SK-MEL-5 (cell line): ENCODE measurements around the gene PGLYRP1. TPM values are rescaled to one million over a fixed set of nuclear protein-coding genes. Genes with fewer than 3 reads are reported as not detected.

ENCODE experiments used
- DNase-seq: peaks from one replicate; pipeline ENCODE4 v3.0.0-alpha.2; 2016; ENCODE audit warnings: low read depth, low spot score
- in situ Hi-C: cut with HindIII; loops from 2 replicates; pipeline ENCODE4 v1.10.0; 2016; ENCODE audit warnings: low sequenced_read_pairs, high pct_unique_total_duplicates, low pct_unique_long_range_greater_than_20kb
- polyA plus RNA-seq, 2 experiments: library from polyadenylated mRNA; depleted of rRNA; stranded (reverse); fragments of >200 nt; gene quantifications; 2 replicates each; pipeline ENCODE4 v1.2.3, GENCODE V29; 2015
- total RNA-seq: library from RNA; depleted of rRNA; stranded (reverse); fragments of >200 nt; shearing (Covaris generic); gene quantifications from 2 replicates; pipeline ENCODE4 v1.2.3, GENCODE V29; 2014; rRNA removed

PGLYRP1 gene, protein sequence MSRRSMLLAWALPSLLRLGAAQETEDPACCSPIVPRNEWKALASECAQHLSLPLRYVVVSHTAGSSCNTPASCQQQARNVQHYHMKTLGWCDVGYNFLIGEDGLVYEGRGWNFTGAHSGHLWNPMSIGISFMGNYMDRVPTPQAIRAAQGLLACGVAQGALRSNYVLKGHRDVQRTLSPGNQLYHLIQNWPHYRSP
- not detected in 2 replicates for total RNA-seq
- not detected in 2 replicates for polyA plus RNA-seq (2015; cell fraction: cytosol; rRNA removed)
- not detected in 2 replicates for polyA plus RNA-seq (2015; cell fraction: nucleus; rRNA removed)

DNA sequence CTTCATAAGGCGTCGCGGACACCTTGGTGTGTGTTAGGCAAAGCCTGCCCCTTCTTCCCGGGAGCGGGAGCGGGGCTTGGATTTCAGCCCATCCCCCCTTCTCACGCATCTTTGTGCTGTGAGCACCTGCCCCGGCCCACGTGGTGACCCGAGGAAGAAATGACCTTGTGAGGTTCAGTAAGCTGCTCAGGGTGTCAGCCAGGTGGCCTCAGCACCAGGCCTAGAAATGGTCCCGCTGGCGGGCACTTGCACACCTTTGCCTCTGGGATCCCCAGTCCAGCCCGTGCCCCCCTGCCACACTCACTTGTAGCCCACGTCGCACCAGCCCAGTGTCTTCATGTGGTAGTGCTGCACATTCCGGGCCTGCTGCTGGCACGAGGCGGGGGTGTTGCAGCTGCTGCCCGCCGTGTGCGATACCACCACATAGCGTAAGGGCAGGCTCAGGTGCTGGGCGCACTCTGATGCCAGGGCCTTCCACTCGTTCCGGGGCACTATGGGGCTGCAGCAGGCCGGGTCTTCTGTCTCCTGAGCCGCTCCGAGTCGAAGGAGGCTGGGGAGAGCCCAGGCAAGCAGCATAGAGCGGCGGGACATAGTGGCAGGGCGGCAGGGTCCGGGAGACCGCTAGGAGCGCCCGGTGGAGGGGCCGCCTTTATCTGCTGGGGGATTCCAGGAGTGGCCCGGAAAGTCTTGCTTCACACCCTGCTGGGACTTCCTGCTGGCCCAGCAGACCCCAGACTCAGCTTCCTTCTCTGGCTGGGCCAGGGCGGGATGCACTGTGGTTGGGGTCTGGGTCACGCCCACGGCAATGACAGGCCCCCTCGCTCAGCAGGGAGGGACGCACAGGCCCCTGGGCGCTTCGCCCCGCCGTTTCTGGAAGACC, at the start of gene PGLYRP1:
PGLYRP1 (minus strand) TSS at position 623 of the 880 bp plus-strand sequence; CDS start at position 591, 32 bp downstream.
- no peak for DNase-seq
- in situ Hi-C loops: no loop called here

DNA sequence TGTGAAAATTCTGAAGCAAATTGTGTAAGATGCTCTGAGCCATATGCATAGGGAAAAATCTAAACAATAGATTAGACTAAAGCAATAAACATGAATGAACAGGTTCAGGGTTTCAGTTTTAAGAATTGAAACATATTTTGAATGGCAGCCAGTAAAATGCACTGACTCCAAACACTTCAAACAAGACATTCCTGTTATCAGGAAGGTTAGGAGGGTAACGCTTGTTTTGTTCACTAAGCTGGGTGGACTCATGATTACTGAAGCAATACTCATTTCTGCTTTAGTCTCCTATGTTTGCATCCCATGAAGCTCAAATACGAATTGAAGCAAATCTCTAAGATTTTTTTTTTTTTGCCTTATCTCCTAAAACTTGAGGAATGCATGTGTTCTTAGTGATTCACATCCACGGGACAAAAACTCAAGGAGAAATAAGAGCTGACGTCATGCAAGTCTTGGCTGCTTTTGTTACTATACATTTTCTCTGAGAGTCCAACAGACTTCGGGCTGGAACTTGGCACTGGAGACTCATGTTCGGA, 47.0 kb upstream of the PGLYRP1 start:
- in situ Hi-C loops: no loop called here
- DNase-seq: peak; percentile 69

DNA sequence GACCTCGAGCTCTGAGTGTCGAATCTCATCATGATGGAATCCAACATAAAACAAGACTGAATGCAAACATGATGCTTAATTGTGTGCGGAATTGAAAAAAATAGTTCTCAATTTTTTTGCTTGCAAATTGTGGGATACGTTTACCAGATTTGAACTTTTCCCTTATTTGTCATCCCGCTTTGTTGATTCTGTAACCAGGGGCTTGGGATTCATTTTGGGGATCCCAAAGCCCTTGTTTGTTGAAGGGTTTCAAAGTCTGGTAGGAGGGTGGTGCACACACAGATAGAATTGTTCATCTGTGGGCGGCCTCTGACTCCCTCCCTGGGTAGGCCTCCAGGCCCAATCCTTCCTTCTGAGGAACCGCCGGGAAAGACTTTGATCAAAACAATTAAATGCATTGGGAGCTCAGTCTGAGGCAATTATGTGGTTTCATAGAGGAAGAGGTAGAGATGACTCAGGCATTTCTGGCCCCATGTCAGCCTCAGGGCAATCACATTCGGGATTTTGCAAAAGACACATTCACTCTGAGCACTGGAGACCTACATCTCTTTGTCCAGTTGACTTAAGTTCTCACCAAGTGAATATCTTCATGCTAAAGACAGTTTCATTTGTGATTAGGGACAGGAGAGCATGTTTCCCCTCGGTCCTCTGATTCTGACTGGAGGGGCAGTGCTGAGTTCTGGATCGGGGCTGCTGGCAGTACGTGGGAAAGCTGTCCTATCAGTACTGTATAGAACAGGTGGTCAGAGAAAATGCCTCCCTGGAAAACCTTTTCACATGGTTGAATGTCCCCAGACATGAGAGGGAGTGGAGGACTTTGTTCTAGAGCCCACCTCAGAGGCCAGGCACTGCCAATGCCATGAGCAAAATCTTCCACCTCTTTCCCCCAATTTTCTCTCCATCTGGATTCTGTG, 45.7 kb upstream of the PGLYRP1 start:
- in situ Hi-C loops: no loop called here
- DNase-seq: peak; percentile 98

DNA sequence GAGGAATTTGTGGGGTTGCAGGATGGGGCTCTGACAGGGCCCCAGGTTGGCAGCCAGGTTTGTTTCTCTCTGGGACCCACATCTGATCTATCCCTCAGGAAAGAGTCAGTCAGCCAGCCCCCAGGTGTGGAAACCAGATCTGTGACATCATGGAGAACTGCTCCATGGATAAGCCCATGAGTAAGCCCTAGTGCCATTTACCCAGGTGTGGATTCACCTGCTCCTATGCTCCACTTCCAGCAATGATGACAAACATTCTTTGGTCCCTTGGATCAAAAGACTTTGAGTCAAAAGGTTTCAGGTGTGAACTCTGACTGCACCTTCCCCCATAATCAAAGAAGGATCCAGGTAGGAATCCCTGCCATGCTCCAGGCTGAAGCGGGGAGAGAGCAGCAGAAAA, 44.8 kb upstream of the PGLYRP1 start:
- in situ Hi-C loops: no loop called here
- no peak for DNase-seq

DNA sequence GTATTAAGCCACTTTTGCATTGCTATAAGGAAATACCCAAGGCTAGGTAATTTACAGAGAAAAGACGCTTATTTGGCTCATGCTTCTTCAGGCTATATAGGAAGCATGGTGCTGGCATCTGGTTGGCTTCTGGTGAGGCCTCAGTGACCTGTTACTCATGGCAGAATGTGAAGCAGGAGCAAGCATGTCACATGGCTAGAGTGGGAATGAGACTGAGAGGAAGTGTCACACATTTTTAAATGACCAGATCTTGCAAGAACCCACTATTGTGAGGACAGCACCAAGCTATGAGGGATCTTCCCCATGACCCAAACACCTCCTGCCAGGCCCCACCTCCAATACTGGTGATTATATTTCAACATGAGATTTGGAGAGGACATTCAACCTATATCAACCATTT, 43.6 kb upstream of the PGLYRP1 start:
- in situ Hi-C loops: no loop called here

DNA sequence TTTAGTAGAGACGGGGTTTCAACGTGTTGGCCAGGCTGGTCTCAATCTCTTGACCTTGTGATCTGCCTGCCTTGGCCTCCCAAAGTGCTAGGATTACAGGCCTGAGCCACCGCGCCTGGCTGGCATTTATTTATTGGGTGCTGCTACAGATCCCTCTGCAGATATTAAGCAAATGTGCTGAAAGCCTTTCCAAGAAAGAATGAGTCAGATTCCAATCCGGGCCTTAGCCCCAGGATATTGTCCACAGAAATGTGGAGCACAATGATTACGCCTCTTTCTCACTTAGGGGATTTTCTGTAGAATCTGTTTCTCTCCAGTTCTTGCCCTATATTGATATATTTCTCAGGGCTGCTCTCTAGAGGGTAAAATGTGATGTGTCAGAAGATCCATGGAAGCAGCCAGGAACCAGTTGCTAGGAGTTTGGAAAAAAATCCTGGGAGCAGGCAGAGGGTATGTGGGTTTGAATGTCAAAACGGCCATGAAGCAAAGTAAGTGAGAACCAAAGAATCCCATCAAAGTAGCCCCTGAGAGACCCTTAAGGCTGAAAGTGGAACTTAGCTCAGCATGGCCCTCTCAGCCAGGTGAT, 42.7 kb upstream of the PGLYRP1 start:
- peak; percentile 34 for DNase-seq
- in situ Hi-C loops: no loop called here

More for the DNA sequence above, 43.6 kb upstream of the PGLYRP1 start:
- DNase-seq: no peak

DNA sequence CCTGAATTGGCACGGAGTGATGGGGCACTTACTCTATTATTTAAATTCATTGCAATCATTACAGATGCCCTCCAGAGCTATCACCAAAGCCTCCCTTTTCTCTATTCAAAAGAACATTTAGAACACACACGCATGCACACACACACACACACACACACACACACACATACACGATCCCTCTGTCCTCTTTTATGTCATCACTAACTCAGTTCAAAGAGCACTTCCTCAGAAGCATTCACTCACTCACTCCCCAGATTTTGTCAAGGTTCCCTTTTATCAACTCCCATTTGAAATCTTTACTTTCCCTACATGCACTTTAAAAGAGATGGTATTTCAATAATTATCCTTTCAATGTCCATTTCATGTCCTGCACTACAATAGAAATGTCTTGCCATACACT, 40.3 kb upstream of the PGLYRP1 start:
- no peak for DNase-seq
- in situ Hi-C loops: no loop called here

DNA sequence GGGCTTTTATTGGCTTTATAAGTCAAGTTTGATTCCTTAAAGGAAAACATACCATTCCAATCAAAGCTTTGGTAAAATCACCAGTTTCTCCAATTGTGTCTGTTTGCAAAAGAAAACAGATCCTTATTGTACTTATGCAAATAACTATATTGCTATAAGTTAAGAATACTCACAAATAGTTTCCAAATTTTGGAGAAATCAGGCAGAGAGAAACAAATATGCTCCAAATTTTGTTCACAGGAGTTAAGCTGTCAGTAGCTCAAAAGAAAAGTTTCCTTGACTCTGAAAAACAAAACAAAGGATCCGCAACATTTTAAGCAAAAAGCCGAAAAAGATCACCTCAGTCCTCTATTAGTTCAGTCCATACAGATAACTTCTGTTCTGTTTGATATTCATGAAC, 37.2 kb upstream of the PGLYRP1 start:
- DNase-seq: no peak
- in situ Hi-C loops: no loop called here

DNA sequence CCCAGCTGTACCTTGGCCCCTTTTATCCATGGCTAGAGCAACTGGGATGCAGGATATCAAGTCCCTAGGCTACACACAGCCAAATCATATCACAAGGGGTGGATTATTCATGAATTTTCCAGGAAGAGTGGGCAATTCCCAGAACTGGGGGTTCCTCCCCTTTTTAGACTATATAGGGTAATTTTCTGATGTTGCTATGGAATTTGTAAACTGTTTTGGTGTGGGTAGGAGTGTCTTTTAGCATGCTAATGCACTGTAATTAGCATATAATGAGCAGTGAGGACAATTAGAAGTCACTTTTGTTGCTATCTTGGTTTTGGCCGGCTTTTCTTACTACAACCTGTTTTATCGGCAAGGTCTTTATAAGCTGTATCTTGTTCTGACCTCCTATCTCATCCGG, 35.9 kb upstream of the PGLYRP1 start:
- DNase-seq: no peak
- in situ Hi-C loops: no loop called here

DNA sequence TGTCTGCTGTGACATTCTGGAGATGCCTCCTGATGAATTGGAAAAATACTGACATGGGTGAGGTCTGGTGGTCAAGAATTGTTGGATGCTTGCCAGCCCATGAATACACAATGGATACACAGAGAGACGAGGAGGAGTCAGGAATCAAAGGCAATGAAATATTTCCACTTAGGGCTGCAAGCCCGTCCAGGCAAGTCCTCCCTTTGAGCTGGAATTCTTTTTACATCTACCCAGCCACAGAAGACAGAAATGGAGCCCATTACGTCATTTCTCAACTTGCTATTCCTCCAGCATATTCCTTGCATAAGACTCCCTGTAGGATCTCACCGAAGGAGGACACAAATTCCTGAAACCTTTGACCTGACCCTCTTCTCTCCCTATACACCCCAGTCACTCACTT, 33.7 kb upstream of the PGLYRP1 start:
- in situ Hi-C loops: no loop called here
- DNase-seq: peak; percentile 72

DNA sequence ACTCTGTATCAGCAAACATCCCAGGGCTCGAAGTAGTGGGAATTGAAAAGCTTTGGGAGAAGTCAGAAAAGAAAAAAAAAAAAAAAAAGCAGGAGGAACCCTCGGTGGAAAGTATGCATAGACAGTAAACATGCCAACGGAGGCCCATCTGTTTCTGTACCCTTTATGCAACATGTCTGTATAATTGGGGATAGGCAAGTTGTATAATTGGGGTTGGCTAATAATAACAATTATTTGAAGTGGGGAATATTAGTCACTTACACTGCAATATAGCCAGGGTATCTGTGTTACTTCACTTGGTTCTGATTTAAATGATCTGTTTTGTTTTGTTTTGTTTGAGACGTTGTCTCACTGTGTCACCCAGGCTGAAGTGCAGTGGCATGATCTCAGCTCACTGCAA, 30.0 kb upstream of the PGLYRP1 start:
- in situ Hi-C loops: no loop called here
- DNase-seq: no peak

DNA sequence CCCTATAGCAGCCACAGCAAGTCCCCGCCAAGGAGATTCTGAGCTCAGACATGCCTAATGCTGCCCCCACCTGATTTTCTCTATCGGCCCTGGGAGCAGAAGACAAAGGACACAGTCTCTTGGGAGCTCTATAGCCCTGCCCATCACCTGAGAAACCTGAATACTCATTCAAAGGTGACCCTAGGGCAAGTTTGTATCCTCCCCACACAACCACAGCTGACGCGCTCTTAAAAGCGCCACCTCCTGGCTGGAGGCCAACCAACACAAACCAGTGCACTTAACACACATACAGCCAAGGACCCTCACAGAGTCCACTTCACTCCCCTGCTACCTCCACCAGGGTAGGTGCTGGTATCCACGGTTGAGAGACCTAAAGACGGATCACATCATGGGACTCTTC, 26.7 kb upstream of the PGLYRP1 start:
- in situ Hi-C loops: no loop called here
- no peak for DNase-seq

DNA sequence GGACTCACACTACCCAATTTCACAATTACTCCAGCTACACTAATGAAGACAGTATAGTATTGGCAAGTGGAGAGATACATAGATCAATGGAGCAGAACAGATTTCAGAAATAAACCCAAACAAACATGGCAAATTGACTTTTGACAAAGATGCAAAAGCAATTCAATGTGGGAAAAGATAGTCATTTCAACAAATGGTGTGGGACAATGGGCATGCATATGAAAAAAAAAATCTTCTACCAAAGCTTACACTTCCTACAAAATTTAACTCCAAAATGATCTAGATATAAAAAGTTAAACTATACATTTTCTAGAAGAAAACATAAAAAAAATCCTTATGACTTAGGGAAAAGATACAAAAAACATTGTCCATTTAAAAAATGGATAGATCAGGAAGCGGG, 20.7 kb upstream of the PGLYRP1 start:
- no peak for DNase-seq
- in situ Hi-C loops: no loop called here

DNA sequence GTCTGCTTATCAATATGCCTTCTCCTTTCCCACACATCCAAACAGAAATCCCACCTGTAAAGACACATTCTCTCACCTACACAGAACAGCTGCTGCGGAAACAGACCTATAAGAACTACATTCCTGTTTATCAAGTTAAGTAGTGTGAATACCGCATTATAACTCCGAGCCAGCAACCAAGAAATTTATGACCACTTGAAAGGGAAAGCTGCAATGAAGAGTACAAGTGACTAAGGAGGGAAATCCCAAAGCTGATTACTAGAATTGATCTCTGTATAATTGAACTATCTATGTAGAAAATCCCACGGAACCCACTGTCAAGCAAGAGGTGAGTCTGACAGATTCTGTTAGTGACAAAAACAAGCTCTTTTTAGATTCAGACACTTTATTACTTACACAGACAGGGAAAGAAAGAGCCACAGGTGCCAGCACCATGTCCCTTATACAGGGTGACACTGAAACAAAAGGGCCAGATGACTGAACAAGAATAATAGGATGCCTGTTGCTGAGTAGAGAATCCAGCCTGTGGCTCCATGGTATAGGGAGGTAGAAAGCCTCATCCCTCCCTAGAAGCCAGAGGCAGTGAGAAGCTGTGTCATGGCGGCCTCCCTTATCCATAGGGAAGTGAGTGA, 19.5 kb upstream of the PGLYRP1 start:
- no peak for DNase-seq
- in situ Hi-C loops: no loop called here

DNA sequence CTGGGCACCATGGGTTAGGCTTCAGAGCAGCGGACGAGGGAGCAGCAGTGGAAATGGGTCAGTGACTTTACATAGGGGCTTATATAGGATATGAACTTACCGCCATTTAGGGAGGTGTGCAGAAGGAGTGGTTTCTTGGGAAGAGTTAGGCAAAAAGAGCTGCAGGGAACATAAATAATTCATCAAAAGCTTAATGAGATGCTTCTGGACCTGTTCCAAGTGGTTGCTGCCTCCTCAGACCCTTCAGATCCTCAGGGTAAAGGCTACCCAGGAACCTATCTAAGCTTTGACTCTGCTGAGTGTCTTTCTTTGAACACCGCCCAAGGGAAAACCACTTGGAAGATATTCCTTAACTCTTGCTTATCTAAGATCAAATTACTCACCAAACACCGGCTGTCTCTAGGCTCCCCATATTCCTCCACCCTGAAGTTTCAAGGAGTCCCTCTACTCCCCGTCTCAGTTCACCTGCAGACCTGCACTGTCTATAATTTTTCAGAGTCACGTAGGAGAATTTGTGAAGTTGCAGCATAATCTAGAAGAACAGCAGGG, 18.2 kb upstream of the PGLYRP1 start, which contains the start of gene IGFL4:
IGFL4 (minus strand) TSS at position 51 of the 549 bp plus-strand sequence; CDS start at position 11, 40 bp downstream.
- DNase-seq: no peak
- in situ Hi-C loops: no loop called here

DNA sequence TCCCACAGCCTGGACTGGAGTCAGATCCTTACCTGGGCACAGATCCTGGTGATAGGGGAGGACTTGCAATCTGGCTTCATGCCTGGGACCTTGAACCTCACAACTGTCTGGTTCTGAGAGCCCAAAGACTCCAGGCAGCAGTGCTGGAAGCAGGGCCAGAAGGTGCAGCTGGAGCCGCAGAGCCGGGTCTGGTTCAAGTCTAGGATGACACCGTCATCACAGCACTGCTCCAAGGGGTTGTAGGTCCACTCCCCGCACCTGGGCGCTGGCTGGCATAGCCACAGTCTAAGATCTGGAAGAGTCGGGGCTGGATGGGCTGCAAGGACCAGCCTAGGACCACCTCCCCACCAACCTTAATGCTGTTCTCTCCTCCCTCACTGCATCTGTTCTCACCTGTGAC, 17.3 kb upstream of the PGLYRP1 start:
- no peak for DNase-seq
- in situ Hi-C loops: no loop called here

DNA sequence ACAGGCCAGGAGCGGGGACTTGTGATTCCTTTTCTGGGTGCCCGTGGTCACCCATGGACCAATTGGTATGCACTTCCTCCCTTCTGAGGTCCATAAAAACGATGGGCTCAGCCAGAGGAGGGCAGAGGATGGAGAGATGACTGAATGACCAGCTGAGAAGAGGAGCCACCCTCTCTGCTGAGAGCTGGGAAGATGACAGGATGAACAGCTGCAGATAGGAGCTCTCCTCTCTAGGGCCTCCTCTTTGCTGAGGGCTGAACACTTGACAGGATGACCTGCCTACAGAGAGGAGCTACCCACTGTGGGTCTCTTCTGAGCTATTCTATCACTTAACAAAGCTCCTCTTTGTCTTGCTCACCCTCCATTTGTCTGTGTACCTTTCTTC, 13.9 kb upstream of the PGLYRP1 start:
- in situ Hi-C loops: no loop called here
- DNase-seq: no peak
